Measurements from ENCODE around the gene SMC1B. TPM values are rescaled to one million over a fixed set of nuclear protein-coding genes. Genes with fewer than 3 reads are reported as not detected.

The SMC1B gene
- polyA plus RNA-seq, 3 donors = not detected

- Histone ChIP-seq H3K9ac (ENCODE audit: insufficient read depth, low read length, poor library complexity, severe bottlenecking) (no peak overlapping the region), H4K20me1 (ENCODE audit: insufficient read depth, low read length) (no peaks in the 10 kb centered on the region), H3K27ac (ENCODE audit: low read depth in 1 of 2, low read length in 2 of 2) (no peak overlapping the region), H3K9me3 (replicated peaks in 1 of 2; ENCODE audit: control insufficient read depth in 1 of 2, insufficient read depth in 1 of 2, low read length in 2 of 2) (peaks cover 0 to 5% of the 10 kb centered on the region in 2 donors), H3K36me3 (replicated peaks in 1 of 2; ENCODE audit: control insufficient read depth in 1 of 2, insufficient read depth in 2 of 2, low read length in 2 of 2) (peaks cover 0 to 5% of the 10 kb centered on the region in 2 donors), H3K27me3 (ENCODE audit: control insufficient read depth in 2 of 2, insufficient read depth in 2 of 2, low read length in 2 of 2) (no peaks in the 10 kb centered on the region), H3K4me1 (ENCODE audit: control insufficient read depth in 1 of 2, insufficient read depth in 2 of 2, low read length in 2 of 2) (peaks cover 36 to 38% of the 10 kb centered on the region in 2 donors), H3K4me3 (replicated peaks in 1 of 3; ENCODE audit: low read depth in 2 of 3, low read length in 3 of 3) (no peak overlapping the region), H3K79me2 (ENCODE audit: insufficient read depth, low read length) (no peaks in the 10 kb centered on the region), H3K4me2 (replicated peaks; ENCODE audit: extremely low read depth, low read length, poor library complexity, severe bottlenecking) (no peak overlapping the region), H2AFZ (ENCODE audit: insufficient read depth, low read depth, low read length, poor library complexity, severe bottlenecking) (no peak overlapping the region)
- intact Hi-C loops (cut with micrococcal nuclease) = no loop called here
- H3K9me3 Mint-ChIP-seq = peaks cover 2 to 9% (median 5%) of the 10 kb centered on the region in 7 donors
- H3K27ac Mint-ChIP-seq = peak overlapping the region in 1 of 7 donors; percentile 18
- no peak for DNase-seq
- TF ChIP-seq, protein P1, sequence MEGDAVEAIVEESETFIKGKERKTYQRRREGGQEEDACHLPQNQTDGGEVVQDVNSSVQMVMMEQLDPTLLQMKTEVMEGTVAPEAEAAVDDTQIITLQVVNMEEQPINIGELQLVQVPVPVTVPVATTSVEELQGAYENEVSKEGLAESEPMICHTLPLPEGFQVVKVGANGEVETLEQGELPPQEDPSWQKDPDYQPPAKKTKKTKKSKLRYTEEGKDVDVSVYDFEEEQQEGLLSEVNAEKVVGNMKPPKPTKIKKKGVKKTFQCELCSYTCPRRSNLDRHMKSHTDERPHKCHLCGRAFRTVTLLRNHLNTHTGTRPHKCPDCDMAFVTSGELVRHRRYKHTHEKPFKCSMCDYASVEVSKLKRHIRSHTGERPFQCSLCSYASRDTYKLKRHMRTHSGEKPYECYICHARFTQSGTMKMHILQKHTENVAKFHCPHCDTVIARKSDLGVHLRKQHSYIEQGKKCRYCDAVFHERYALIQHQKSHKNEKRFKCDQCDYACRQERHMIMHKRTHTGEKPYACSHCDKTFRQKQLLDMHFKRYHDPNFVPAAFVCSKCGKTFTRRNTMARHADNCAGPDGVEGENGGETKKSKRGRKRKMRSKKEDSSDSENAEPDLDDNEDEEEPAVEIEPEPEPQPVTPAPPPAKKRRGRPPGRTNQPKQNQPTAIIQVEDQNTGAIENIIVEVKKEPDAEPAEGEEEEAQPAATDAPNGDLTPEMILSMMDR (IDR thresholded peaks at IDR 0.05) = no peak
- H3K4me1 Mint-ChIP-seq = peaks cover 41% of the 10 kb centered on the region
- H3K36me3 Mint-ChIP-seq = peaks cover 8 to 13% of the 10 kb centered on the region in 2 donors
- WGBS (ENCODE audit: insufficient coverage) = 96% methylated on average over 19 of the region's 19 CpGs
- H3K27me3 Mint-ChIP-seq (ENCODE audit: low read depth in 3 of 3) = peaks cover 0 to 6% (median 4%) of the 10 kb centered on the region in 3 donors
- H3K4me3 Mint-ChIP-seq = no peak overlapping the region
These were observed 17.5 kb upstream of the SMC1B start for GRCh38 chr22:45430871-45431270.

GRCh38 chr22:45429981-45430775 is 16.8 kb upstream of the SMC1B start:
- H3K4me1 Mint-ChIP-seq = peaks cover 41% of the 10 kb centered on the region
- H3K27ac Mint-ChIP-seq = peak overlapping the region in 1 of 7 donors; percentile 8
- whole genome bisulfite sequencing (ENCODE audit: insufficient coverage) = 97% methylated on average over 13 of the region's 18 CpGs
- H3K4me3 Mint-ChIP-seq = no peak overlapping the region
- peaks cover 2 to 9% (median 5%) of the 10 kb centered on the region in 7 donors for H3K9me3 Mint-ChIP-seq
- H3K79me2 ChIP-seq (ENCODE audit: insufficient read depth, low read length) = no peaks in the 10 kb centered on the region
- no peak overlapping the region for H3K9ac ChIP-seq (ENCODE audit: insufficient read depth, low read length, poor library complexity, severe bottlenecking)
- H3K36me3 ChIP-seq (replicated peaks in 1 of 2; ENCODE audit: control insufficient read depth in 1 of 2, insufficient read depth in 2 of 2, low read length in 2 of 2) = peaks cover 0 to 5% of the 10 kb centered on the region in 2 donors
- no peaks in the 10 kb centered on the region for H4K20me1 ChIP-seq (ENCODE audit: insufficient read depth, low read length)
- intact Hi-C loops (cut with micrococcal nuclease) = no loop called here
- H3K9me3 ChIP-seq (replicated peaks in 1 of 2; ENCODE audit: control insufficient read depth in 1 of 2, insufficient read depth in 1 of 2, low read length in 2 of 2) = peaks cover 0 to 5% of the 10 kb centered on the region in 2 donors
- TF ChIP-seq, protein P1 (IDR thresholded peaks at IDR 0.05) = no peak
- H2AFZ ChIP-seq (ENCODE audit: insufficient read depth, low read depth, low read length, poor library complexity, severe bottlenecking) = no peak overlapping the region
- no peak overlapping the region for H3K4me2 ChIP-seq (replicated peaks; ENCODE audit: extremely low read depth, low read length, poor library complexity, severe bottlenecking)
- peaks cover 8 to 13% of the 10 kb centered on the region in 2 donors for H3K36me3 Mint-ChIP-seq
- peaks cover 0 to 3% (median 2%) of the 10 kb centered on the region in 3 donors for H3K27me3 Mint-ChIP-seq (ENCODE audit: low read depth in 3 of 3)
- DNase-seq = peak in 2 of 3 donors; percentile 18 to 50
- no peaks in the 10 kb centered on the region for H3K27me3 ChIP-seq (ENCODE audit: control insufficient read depth in 2 of 2, insufficient read depth in 2 of 2, low read length in 2 of 2)
- no peak overlapping the region for H3K4me3 ChIP-seq (replicated peaks in 1 of 3; ENCODE audit: low read depth in 2 of 3, low read length in 3 of 3)
- H3K4me1 ChIP-seq (ENCODE audit: control insufficient read depth in 1 of 2, insufficient read depth in 2 of 2, low read length in 2 of 2) = peaks cover 36 to 38% of the 10 kb centered on the region in 2 donors
- H3K27ac ChIP-seq (ENCODE audit: low read depth in 1 of 2, low read length in 2 of 2) = no peak overlapping the region

All from CD14-positive monocyte (primary cell).